C4-2B (cell line): ENCODE data around the gene MEF2C.

ENCODE experiments used
- ZFX ChIP-seq: fragments of 450-650 bp; IDR thresholded peaks from 2 replicates; pipeline ENCODE4 v1.6.1; 2017
- TF ChIP-seq, protein P1 (sequence below): fragments of 450-650 bp; conservative IDR thresholded peaks from 2 replicates; pipeline ENCODE4 v1.5.1; 2017; ENCODE audit warnings: mild to moderate bottlenecking

DNA sequence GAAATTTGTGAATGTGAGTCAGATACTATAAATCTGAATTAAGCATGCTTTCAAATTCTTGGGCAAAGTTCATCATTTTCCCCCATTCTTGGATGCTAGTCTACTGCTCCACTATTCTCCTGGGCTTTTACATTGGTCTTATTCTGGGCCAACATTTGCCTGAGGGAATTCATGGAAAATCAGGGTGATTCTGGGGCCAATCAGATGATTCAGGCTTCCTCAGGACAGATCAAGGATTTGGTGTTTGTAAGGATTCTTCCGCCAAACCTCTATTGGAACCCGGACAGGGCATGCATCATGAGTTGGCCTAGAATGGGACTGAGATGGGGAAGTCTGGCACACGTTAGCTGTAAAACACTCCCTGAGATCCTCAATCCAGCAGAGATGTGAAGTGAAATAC is 113.8 kb downstream of the MEF2C start:
- TF ChIP-seq, protein P1, sequence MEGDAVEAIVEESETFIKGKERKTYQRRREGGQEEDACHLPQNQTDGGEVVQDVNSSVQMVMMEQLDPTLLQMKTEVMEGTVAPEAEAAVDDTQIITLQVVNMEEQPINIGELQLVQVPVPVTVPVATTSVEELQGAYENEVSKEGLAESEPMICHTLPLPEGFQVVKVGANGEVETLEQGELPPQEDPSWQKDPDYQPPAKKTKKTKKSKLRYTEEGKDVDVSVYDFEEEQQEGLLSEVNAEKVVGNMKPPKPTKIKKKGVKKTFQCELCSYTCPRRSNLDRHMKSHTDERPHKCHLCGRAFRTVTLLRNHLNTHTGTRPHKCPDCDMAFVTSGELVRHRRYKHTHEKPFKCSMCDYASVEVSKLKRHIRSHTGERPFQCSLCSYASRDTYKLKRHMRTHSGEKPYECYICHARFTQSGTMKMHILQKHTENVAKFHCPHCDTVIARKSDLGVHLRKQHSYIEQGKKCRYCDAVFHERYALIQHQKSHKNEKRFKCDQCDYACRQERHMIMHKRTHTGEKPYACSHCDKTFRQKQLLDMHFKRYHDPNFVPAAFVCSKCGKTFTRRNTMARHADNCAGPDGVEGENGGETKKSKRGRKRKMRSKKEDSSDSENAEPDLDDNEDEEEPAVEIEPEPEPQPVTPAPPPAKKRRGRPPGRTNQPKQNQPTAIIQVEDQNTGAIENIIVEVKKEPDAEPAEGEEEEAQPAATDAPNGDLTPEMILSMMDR = no peak
- no peak for TF ChIP-seq ZFX
